M059J (cell line): ENCODE results near the gene VSX1. TPM values are rescaled to one million over a fixed set of nuclear protein-coding genes. Genes with fewer than 3 reads are reported as not detected.

Experiments used
- DNase-seq: peaks from one replicate; pipeline ENCODE4 v3.0.0-alpha.2; 2012; ENCODE audit warnings: low read depth
- total RNA-seq: library from RNA; depleted of rRNA; stranded (reverse); fragments of >200 nt; shearing (Covaris generic); gene quantifications from 2 replicates; pipeline ENCODE4 v1.2.3, GENCODE V29; 2014

Gene VSX1
- total RNA-seq, 1 experiment from 2014 or later = 0.32 TPM

- DNase-seq = peak; percentile 65
Measured at GRCh38 chr20:25087186-25087929, 5.4 kb upstream of the VSX1 start.

GRCh38 chr20:25085756-25086495 lies 4.0 kb upstream of the VSX1 start:
- DNase-seq = no peak

GRCh38 chr20:25084626-25085187 lies 2.8 kb upstream of the VSX1 start:
- no peak for DNase-seq

GRCh38 chr20:25083773-25084625 lies 2.1 kb upstream of the VSX1 start:
- peak; percentile 50 for DNase-seq

GRCh38 chr20:25083141-25083772 lies 1.3 kb upstream of the VSX1 start:
- no peak for DNase-seq

GRCh38 chr20:25082498-25082873 lies 545 bp upstream of the VSX1 start:
- DNase-seq = no peak

- DNase-seq = no peak
Measured at GRCh38 chr20:25081065-25081729, 744 bp downstream of the VSX1 start.

GRCh38 chr20:25079171-25079570 lies 2.8 kb downstream of the VSX1 start:
- no peak for DNase-seq

- DNase-seq = no peak
Measured at GRCh38 chr20:25078662-25079061, 3.3 kb downstream of the VSX1 start.

GRCh38 chr20:25077610-25078169 lies 4.3 kb downstream of the VSX1 start:
- peak; percentile 56 for DNase-seq

- DNase-seq = peak; percentile 88
Measured at GRCh38 chr20:25076731-25077609, 5.0 kb downstream of the VSX1 start.

- DNase-seq = peak; percentile 87
Measured at GRCh38 chr20:25076201-25076600, 5.7 kb downstream of the VSX1 start.

- no peak for DNase-seq
Measured at GRCh38 chr20:25073544-25073943, 8.4 kb downstream of the VSX1 start.

- DNase-seq = peak; percentile 35
Measured at GRCh38 chr20:25072226-25072811, 9.6 kb downstream of the VSX1 start.

GRCh38 chr20:25071734-25072133 lies 10.2 kb downstream of the VSX1 start:
- no peak for DNase-seq

- no peak for DNase-seq
Measured at GRCh38 chr20:25070821-25071473, 11.0 kb downstream of the VSX1 start.

GRCh38 chr20:25067102-25067987 lies 14.6 kb downstream of the VSX1 start:
- no peak for DNase-seq

- DNase-seq = peak; percentile 42
Measured at GRCh38 chr20:25066386-25066785, 15.6 kb downstream of the VSX1 start.
